Measurements from ENCODE around the gene BCL2A1.

Gene BCL2A1

GRCh38 chr15:80012060-80012726 is 41.2 kb upstream of the BCL2A1 start:
- TF ChIP-seq TAF1 (IDR thresholded peaks at IDR 0.05; ENCODE audit: borderline replicate concordance, insufficient read depth, low read length) (no peak), POLR2AphosphoS5 (IDR thresholded peaks at IDR 0.05; ENCODE audit: low read depth, low read length) (no peak)
- TF ChIP-seq, protein P1, sequence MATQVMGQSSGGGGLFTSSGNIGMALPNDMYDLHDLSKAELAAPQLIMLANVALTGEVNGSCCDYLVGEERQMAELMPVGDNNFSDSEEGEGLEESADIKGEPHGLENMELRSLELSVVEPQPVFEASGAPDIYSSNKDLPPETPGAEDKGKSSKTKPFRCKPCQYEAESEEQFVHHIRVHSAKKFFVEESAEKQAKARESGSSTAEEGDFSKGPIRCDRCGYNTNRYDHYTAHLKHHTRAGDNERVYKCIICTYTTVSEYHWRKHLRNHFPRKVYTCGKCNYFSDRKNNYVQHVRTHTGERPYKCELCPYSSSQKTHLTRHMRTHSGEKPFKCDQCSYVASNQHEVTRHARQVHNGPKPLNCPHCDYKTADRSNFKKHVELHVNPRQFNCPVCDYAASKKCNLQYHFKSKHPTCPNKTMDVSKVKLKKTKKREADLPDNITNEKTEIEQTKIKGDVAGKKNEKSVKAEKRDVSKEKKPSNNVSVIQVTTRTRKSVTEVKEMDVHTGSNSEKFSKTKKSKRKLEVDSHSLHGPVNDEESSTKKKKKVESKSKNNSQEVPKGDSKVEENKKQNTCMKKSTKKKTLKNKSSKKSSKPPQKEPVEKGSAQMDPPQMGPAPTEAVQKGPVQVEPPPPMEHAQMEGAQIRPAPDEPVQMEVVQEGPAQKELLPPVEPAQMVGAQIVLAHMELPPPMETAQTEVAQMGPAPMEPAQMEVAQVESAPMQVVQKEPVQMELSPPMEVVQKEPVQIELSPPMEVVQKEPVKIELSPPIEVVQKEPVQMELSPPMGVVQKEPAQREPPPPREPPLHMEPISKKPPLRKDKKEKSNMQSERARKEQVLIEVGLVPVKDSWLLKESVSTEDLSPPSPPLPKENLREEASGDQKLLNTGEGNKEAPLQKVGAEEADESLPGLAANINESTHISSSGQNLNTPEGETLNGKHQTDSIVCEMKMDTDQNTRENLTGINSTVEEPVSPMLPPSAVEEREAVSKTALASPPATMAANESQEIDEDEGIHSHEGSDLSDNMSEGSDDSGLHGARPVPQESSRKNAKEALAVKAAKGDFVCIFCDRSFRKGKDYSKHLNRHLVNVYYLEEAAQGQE (IDR thresholded peaks at IDR 0.05; ENCODE audit: insufficient read depth in 1 of 2, low read depth in 2 of 2, low read length in 2 of 2), result no peak

DNA sequence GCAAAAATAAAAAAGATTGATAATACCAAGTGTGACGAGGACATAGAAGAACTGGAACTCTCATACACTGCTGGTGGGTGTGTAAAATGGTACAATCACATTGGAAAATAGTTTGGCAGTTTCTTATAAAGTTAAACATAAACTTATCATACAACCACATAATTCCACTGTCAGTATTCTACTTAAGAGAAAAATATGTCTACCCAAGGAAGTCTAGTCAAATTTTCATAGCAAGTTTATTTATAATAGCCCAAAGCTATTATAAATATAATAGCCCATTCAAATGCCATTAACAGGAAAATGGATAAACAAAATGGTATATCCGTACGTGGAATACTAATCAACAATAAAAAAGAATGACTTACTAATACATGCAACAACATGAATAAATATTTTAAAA is 40.6 kb upstream of the BCL2A1 start:
- no peak for TF ChIP-seq POLR2AphosphoS5 (IDR thresholded peaks at IDR 0.05; ENCODE audit: low read depth, low read length)
- no peak for TF ChIP-seq SIN3A (IDR thresholded peaks at IDR 0.05; ENCODE audit: borderline replicate concordance, insufficient read depth, low read length)
- no peak for TF ChIP-seq TAF1 (IDR thresholded peaks at IDR 0.05; ENCODE audit: borderline replicate concordance, insufficient read depth, low read length)
- no peak for TF ChIP-seq FOXP2 (optimal IDR thresholded peaks at IDR 0.05; ENCODE audit: borderline replicate concordance, extremely low read depth, extremely low read length, insufficient read depth)
- TF ChIP-seq, protein P1 (IDR thresholded peaks at IDR 0.05; ENCODE audit: insufficient read depth in 1 of 2, low read depth in 2 of 2, low read length in 2 of 2), result no peak

DNA sequence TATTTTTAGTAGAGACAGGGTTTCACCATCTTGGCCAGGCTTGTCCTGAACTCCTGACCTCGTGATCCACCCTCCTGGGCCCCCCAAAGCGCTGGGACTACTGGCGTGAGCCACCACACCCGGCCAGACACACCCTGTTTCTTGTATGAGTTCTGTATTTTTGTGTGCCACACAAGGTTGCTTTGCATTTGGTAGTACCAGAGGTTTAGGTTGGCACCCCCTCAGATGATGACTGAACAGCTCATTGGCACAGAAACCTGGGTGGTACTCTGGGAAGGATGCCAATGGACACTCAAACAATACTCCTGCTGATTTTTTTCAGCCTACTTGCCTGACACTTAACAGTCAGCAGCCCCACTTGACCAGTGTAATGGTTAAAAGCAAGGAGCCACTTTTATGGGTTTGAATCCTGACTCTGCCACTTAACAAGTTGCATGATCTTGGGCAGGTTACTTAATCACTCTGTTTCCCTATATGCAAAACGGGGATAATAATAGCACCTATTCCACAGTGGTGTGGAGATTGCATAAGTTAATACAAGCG is 39.2 kb upstream of the BCL2A1 start:
- TF ChIP-seq SIN3A (IDR thresholded peaks at IDR 0.05; ENCODE audit: borderline replicate concordance, insufficient read depth, low read length) (no peak), TAF1 (IDR thresholded peaks at IDR 0.05; ENCODE audit: borderline replicate concordance, insufficient read depth, low read length) (no peak), FOXP2 (optimal IDR thresholded peaks at IDR 0.05; ENCODE audit: borderline replicate concordance, extremely low read depth, extremely low read length, insufficient read depth) (no peak), POLR2AphosphoS5 (IDR thresholded peaks at IDR 0.05; ENCODE audit: low read depth, low read length) (no peak)
- TF ChIP-seq, protein P1 (IDR thresholded peaks at IDR 0.05; ENCODE audit: insufficient read depth in 1 of 2, low read depth in 2 of 2, low read length in 2 of 2), result no peak

- TF ChIP-seq TAF1 (IDR thresholded peaks at IDR 0.05; ENCODE audit: borderline replicate concordance, insufficient read depth, low read length), result no peak
These were observed 36.5 kb upstream of the BCL2A1 start for GRCh38 chr15:80007532-80007931.

- TF ChIP-seq, protein P1 (IDR thresholded peaks at IDR 0.05; ENCODE audit: insufficient read depth in 1 of 2, low read depth in 2 of 2, low read length in 2 of 2), result no peak
- no peak for TF ChIP-seq FOXP2 (optimal IDR thresholded peaks at IDR 0.05; ENCODE audit: borderline replicate concordance, extremely low read depth, extremely low read length, insufficient read depth)
- no peak for TF ChIP-seq SIN3A (IDR thresholded peaks at IDR 0.05; ENCODE audit: borderline replicate concordance, insufficient read depth, low read length)
- TF ChIP-seq POLR2AphosphoS5 (IDR thresholded peaks at IDR 0.05; ENCODE audit: low read depth, low read length), result no peak
- no peak for TF ChIP-seq TAF1 (IDR thresholded peaks at IDR 0.05; ENCODE audit: borderline replicate concordance, insufficient read depth, low read length)
These were observed 36.0 kb upstream of the BCL2A1 start for GRCh38 chr15:80006946-80007345.

Measured in PFSK-1 (cell line).